GM19467 (cell line): Measurements from ENCODE around the gene MYL11.

Source experiments
- ATAC-seq: cut with Tn5 transposase; IDR thresholded peaks from one replicate; pipeline ENCODE4 v1.9.1; 2021; ENCODE audit warnings: mild to moderate bottlenecking, moderate library complexity; ENCODE audit not compliant: unreplicated experiment

Gene MYL11

GRCh38 chr16:30369938-30370455 lies 4.6 kb upstream of the MYL11 start:
- peak; percentile 8 for ATAC-seq

- ATAC-seq, result peak; percentile 67
These were observed 4.0 kb upstream of the MYL11 start, which contains the start of gene TBC1D10B for GRCh38 chr16:30370456-30371247. Gene TBC1D10B (minus strand): TSS chr16:30370494. CDS start chr16:30370183, 311 bp downstream.

- ATAC-seq, result no peak
These were observed 3.3 kb upstream of the MYL11 start for GRCh38 chr16:30371248-30371816.

- no peak for ATAC-seq
These were observed 2.4 kb upstream of the MYL11 start for GRCh38 chr16:30372038-30372712.

- no peak for ATAC-seq
These were observed 1.9 kb upstream of the MYL11 start for GRCh38 chr16:30372725-30373124.

GRCh38 chr16:30375864-30376263 lies 1.3 kb downstream of the MYL11 start:
- ATAC-seq, result no peak

- ATAC-seq, result no peak
These were observed 1.9 kb downstream of the MYL11 start for GRCh38 chr16:30376461-30376902.

- ATAC-seq, result peak; percentile 5
These were observed 2.6 kb downstream of the MYL11 start for GRCh38 chr16:30377050-30377811.

GRCh38 chr16:30377812-30378235 lies 3.2 kb downstream of the MYL11 start:
- peak; percentile 30 for ATAC-seq

- ATAC-seq, result peak; percentile 73
These were observed 3.9 kb downstream of the MYL11 start for GRCh38 chr16:30378236-30379157.

- ATAC-seq, result no peak
These were observed 4.7 kb downstream of the MYL11 start for GRCh38 chr16:30379158-30379783.

- no peak for ATAC-seq
These were observed 5.6 kb downstream of the MYL11 start for GRCh38 chr16:30380072-30380802.

- no peak for ATAC-seq
These were observed 6.2 kb downstream of the MYL11 start for GRCh38 chr16:30380803-30381208.

GRCh38 chr16:30381291-30382041 lies 6.9 kb downstream of the MYL11 start:
- ATAC-seq, result no peak

- no peak for ATAC-seq
These were observed 7.7 kb downstream of the MYL11 start, which contains the start of gene SEPTIN1 for GRCh38 chr16:30382111-30382881. Gene SEPTIN1 (minus strand): TSS chr16:30382561. CDS start chr16:30382542, 19 bp downstream.

- no peak for ATAC-seq
These were observed 8.9 kb downstream of the MYL11 start for GRCh38 chr16:30383521-30383920.

GRCh38 chr16:30394592-30395154 lies 20.1 kb downstream of the MYL11 start:
- no peak for ATAC-seq
